GM19025 (cell line): ENCODE results near the gene IL17RE.
"Not testable (repeated sequence)": the region's sequence is repeated elsewhere in the genome, so short reads cannot be mapped to it uniquely, and the experiment has no call there.

Experiments
- ATAC-seq: cut with Tn5 transposase; IDR thresholded peaks from one replicate; pipeline ENCODE4 v1.9.1; 2021; ENCODE audit warnings: mild to moderate bottlenecking, low read depth, moderate library complexity; ENCODE audit not compliant: unreplicated experiment

The IL17RE gene

DNA sequence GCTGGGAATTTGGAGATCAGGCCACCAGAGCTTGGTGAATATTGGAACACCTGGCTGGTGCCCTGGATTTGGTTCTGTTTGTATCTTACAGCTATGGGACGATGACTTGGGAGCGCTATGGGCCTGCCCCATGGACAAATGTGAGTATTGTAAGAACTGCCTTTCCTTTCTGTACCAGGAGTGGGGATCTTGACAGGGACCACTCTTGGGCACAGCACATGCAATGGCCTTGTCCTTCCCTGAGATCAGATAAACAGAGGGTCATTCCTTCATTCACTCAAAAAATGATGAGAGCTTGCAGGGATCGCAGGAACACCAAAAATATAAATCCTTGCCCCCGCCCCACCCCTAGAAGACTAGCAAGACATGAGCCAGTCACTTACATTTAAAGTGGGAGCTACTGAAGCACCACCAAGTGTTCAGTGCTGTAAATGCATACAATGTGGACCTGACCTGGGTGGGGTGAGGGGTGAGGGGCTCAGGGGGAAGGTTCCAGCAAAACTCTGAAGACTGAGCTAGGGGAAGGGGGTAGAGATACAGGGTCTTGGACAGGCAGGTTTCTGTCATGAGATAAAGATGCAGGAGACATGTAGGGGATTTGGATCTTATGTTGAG, 28.3 kb downstream of the IL17RE start:
- ATAC-seq = no peak

DNA sequence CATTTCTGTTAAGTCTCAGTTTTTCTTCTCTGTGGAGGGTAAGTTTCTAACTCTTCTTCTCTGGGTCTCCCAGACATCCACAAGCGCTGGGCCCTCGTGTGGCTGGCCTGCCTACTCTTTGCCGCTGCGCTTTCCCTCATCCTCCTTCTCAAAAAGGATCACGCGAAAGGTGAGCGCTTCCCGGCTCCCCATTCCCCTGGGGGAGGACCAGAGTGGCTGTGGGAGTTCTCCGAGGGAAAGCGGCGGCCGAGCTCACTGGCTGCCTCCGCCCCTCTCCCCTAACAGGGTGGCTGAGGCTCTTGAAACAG, 29.8 kb downstream of the IL17RE start:
- no peak for ATAC-seq

DNA sequence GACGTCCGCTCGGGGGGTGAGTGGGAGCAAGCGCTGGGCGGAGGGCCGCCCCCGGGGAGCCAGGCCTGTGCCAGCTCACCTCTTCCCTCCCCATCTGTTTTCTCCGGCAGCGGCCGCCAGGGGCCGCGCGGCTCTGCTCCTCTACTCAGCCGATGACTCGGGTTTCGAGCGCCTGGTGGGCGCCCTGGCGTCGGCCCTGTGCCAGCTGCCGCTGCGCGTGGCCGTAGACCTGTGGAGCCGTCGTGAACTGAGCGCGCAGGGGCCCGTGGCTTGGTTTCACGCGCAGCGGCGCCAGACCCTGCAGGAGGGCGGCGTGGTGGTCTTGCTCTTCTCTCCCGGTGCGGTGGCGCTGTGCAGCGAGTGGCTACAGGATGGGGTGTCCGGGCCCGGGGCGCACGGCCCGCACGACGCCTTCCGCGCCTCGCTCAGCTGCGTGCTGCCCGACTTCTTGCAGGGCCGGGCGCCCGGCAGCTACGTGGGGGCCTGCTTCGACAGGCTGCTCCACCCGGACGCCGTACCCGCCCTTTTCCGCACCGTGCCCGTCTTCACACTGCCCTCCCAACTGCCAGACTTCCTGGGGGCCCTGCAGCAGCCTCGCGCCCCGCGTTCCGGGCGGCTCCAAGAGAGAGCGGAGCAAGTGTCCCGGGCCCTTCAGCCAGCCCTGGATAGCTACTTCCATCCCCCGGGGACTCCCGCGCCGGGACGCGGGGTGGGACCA, 30.4 kb downstream of the IL17RE start:
- ATAC-seq = peak; percentile 53

- peak; percentile 90 for ATAC-seq
Measured at GRCh38 chr3:9933561-9934234, 31.1 kb downstream of the IL17RE start, which contains the start of gene CRELD1. TSS of gene CRELD1 (plus strand) at chr3:9933834. CDS start at chr3:9934439, 605 bp downstream.

DNA sequence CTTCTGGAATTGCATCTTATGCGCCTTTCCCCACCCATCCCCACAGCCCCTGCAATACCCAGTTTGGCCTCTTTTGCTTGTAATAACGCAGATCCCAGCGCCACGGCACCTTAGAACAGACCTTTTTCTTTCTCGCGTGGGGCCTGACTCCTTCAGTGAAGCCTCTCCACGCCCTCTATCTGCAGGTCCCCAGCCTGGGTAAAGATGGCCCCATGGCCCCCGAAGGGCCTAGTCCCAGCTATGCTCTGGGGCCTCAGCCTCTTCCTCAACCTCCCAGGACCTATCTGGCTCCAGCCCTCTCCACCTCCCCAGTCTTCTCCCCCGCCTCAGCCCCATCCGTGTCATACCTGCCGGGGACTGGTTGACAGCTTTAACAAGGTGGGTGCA, 31.6 kb downstream of the IL17RE start:
- no peak for ATAC-seq

GRCh38 chr3:9934993-9935392, 32.3 kb downstream of the IL17RE start:
- ATAC-seq = no peak

- no peak for ATAC-seq
Measured at GRCh38 chr3:9935966-9936510, 33.4 kb downstream of the IL17RE start.

DNA sequence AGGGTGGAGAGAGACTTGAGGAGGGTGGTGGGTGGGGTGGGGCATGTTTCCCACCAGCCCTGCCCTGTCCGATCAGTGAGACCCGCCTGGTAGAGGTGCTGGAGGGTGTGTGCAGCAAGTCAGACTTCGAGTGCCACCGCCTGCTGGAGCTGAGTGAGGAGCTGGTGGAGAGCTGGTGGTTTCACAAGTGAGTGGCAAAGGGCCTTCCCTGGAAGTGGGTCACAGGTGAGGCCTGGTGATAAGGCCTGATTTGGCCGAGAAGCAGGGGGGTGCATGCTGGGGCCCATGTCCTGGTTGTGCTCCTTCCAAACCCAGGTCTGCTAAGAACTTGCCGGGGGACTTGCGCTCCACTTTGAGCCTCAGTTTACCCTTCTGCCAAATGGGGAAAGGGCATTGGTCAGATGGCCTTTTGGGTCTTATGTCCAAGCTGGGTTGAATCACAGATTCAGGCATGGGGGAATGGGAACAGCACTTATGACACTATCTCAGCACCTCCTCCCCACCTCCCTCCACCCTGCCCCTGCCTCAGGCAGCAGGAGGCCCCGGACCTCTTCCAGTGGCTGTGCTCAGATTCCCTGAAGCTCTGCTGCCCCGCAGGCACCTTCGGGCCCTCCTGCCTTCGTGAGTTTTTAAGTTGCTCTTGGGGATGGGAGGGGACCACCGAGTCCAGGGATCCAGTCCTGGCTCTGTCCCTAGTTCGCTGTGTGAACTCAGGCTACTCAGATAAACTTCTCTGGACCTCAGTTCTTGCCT, 35.0 kb downstream of the IL17RE start:
- ATAC-seq = no peak

DNA sequence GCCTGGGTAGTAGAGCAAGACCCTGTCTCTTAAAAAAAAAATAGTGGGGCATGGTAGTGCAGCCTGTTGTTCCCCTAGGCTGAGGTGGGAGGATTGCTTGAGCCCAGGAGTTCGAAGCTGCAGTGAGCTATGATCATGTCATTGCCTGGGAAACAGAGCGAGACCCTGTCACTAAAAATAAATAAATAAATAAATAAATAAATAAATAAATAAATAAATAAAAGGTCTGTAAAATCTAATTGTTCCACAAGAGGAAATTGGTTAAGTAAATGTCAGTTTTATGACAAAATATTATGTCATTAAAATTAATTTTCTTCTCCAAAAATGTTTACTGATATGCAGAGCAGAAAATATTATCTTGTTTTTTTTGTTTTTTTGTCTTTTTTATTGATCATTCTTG, 36.3 kb downstream of the IL17RE start:
- ATAC-seq = no peak

DNA sequence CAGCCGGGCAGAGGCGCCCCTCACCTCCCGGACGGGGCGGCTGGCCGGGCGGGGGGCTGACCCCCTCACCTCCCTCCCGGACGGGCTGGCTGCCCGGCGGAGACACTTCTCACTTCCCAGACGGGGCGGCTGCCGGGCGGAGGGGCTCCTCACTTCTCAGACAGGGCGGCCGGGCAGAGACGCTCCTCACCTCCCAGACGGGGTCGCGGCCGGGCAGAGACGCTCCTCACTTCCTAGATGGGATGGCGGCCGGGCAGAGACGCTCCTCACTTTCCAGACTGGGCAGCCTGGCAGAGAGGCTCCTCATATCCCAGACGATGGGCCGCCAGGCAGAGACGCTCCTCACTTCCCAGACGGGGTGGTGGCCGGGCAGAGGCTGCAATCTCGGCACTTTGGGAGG, 37.3 kb downstream of the IL17RE start:
- not testable (repeated sequence) for ATAC-seq

- no peak for ATAC-seq
Measured at GRCh38 chr3:9940746-9941145, 38.1 kb downstream of the IL17RE start.

GRCh38 chr3:9942164-9942563, 39.5 kb downstream of the IL17RE start:
- no peak for ATAC-seq

- ATAC-seq = no peak
Measured at GRCh38 chr3:9942934-9943690, 40.5 kb downstream of the IL17RE start.

- ATAC-seq = no peak
Measured at GRCh38 chr3:9944271-9944670, 41.6 kb downstream of the IL17RE start.

- ATAC-seq = no peak
Measured at GRCh38 chr3:9945358-9945757, 42.7 kb downstream of the IL17RE start.

GRCh38 chr3:9946112-9947024, 43.7 kb downstream of the IL17RE start:
- peak; percentile 56 for ATAC-seq

GRCh38 chr3:9947025-9947995, 44.7 kb downstream of the IL17RE start:
- no peak for ATAC-seq

GRCh38 chr3:9948586-9948985, 45.9 kb downstream of the IL17RE start:
- no peak for ATAC-seq
